ENCODE results near the gene NELFA. TPM values are rescaled to one million over a fixed set of nuclear protein-coding genes. Genes with fewer than 3 reads are reported as not detected.

Gene NELFA
- total RNA-seq, 1 experiment from 2014 or later = 22.6 TPM

Small RNA genes lying within 50 kb of the gene (small RNA-seq; reads per million reads assigned to genes)
- gene SCARNA22 = 34.6 reads per million, percentile 98 among the genes with 10 or more reads in this experiment

Other genes with a start within 250 kb of the NELFA start
- gene FGFR3, start 215.7 kb downstream of the NELFA start, total RNA-seq (2014; rRNA removed; shearing (Covaris generic); ENCODE audit: low replicate concordance) = not detected in 2 replicates
- 25.2 and 75.1 TPM in 2 replicates for gene LETM1, start 152.8 kb downstream of the NELFA start, total RNA-seq (2014; rRNA removed; shearing (Covaris generic); ENCODE audit: low replicate concordance)
- 54.9 and 64.9 TPM in 2 replicates for gene NSD2, start 137.6 kb downstream of the NELFA start, total RNA-seq (2014; rRNA removed; shearing (Covaris generic); ENCODE audit: low replicate concordance)
- gene NAT8L, start 50.4 kb upstream of the NELFA start, total RNA-seq (2014; rRNA removed; shearing (Covaris generic); ENCODE audit: low replicate concordance) = not detected in 2 replicates
- 13.7 and 14.6 TPM in 2 replicates for gene HAUS3, start 233.1 kb upstream of the NELFA start, total RNA-seq (2014; rRNA removed; shearing (Covaris generic); ENCODE audit: low replicate concordance)
- 2.7 and 4.3 TPM in 2 replicates for gene POLN, start 233.1 kb upstream of the NELFA start, total RNA-seq (2014; rRNA removed; shearing (Covaris generic); ENCODE audit: low replicate concordance)

All from Karpas-422 (cell line).